ENCODE results near the gene ERCC6L2.

ERCC6L2 gene

GRCh38 chr9:95910023-95910707 lies 34.7 kb downstream of the ERCC6L2 start:
- H4K20me1 ChIP-seq = no peaks in the 10 kb centered on the region
- H3K4me3 ChIP-seq = no peak overlapping the region
- no peak overlapping the region for H3K9ac ChIP-seq
- no peaks in the 10 kb centered on the region for H3K9me3 ChIP-seq
- no peaks in the 10 kb centered on the region for H3K27me3 ChIP-seq
- no peak for TF ChIP-seq Cebpa-rat (IDR thresholded peaks at IDR 0.05)
- no peak overlapping the region for H3K27ac ChIP-seq
- H3K36me3 ChIP-seq = peaks cover 43% of the 10 kb centered on the region
- H3K4me1 ChIP-seq = no peaks in the 10 kb centered on the region
- H3K4me2 ChIP-seq = no peak overlapping the region

- Histone ChIP-seq H3K9me3 (no peaks in the 10 kb centered on the region), H3K4me1 (no peaks in the 10 kb centered on the region), H3K27me3 (no peaks in the 10 kb centered on the region), H4K20me1 (no peaks in the 10 kb centered on the region), H3K4me2 (no peak overlapping the region), H3K27ac (no peak overlapping the region), H3K9ac (no peak overlapping the region), H3K4me3 (no peak overlapping the region), H3K36me3 (peaks cover 46% of the 10 kb centered on the region)
- TF ChIP-seq Cebpa-rat (IDR thresholded peaks at IDR 0.05) = no peak
Measured at GRCh38 chr9:95910770-95911340, 35.4 kb downstream of the ERCC6L2 start.

GRCh38 chr9:95912773-95913172 lies 37.3 kb downstream of the ERCC6L2 start:
- no peak for TF ChIP-seq Cebpa-rat (IDR thresholded peaks at IDR 0.05)
- H3K36me3 ChIP-seq = peaks cover 60% of the 10 kb centered on the region

GRCh38 chr9:95920017-95920416 lies 44.5 kb downstream of the ERCC6L2 start:
- no peak for TF ChIP-seq Cebpa-rat (IDR thresholded peaks at IDR 0.05)
- Histone ChIP-seq H3K27ac (no peak overlapping the region), H4K20me1 (no peaks in the 10 kb centered on the region), H3K4me3 (no peak overlapping the region), H3K4me2 (no peak overlapping the region), H3K9me3 (no peaks in the 10 kb centered on the region), H3K4me1 (no peaks in the 10 kb centered on the region), H3K9ac (no peak overlapping the region), H3K27me3 (no peaks in the 10 kb centered on the region), H3K36me3 (peaks cover 73% of the 10 kb centered on the region)

More at GRCh38 chr9:95912773-95913172, 37.3 kb downstream of the ERCC6L2 start:
- no peak overlapping the region for H3K4me3 ChIP-seq
- no peaks in the 10 kb centered on the region for H3K27me3 ChIP-seq
- H3K4me2 ChIP-seq = no peak overlapping the region
- no peaks in the 10 kb centered on the region for H3K4me1 ChIP-seq
- H3K9me3 ChIP-seq = no peaks in the 10 kb centered on the region
- no peak overlapping the region for H3K27ac ChIP-seq
- H3K9ac ChIP-seq = no peak overlapping the region
- H4K20me1 ChIP-seq = no peaks in the 10 kb centered on the region

- H3K4me2 ChIP-seq = no peak overlapping the region
- H3K4me3 ChIP-seq = no peak overlapping the region
- H3K27me3 ChIP-seq = no peaks in the 10 kb centered on the region
- H3K9ac ChIP-seq = no peak overlapping the region
- peaks cover 58% of the 10 kb centered on the region for H3K36me3 ChIP-seq
- no peaks in the 10 kb centered on the region for H3K9me3 ChIP-seq
- no peaks in the 10 kb centered on the region for H4K20me1 ChIP-seq
- H3K27ac ChIP-seq = no peak overlapping the region
- H3K4me1 ChIP-seq = no peaks in the 10 kb centered on the region
- no peak for TF ChIP-seq Cebpa-rat (IDR thresholded peaks at IDR 0.05)
Measured at GRCh38 chr9:95923794-95924193, 48.3 kb downstream of the ERCC6L2 start.

- no peak overlapping the region for H3K27ac ChIP-seq
- H4K20me1 ChIP-seq = no peaks in the 10 kb centered on the region
- no peaks in the 10 kb centered on the region for H3K27me3 ChIP-seq
- H3K4me1 ChIP-seq = no peaks in the 10 kb centered on the region
- H3K4me2 ChIP-seq = no peak overlapping the region
- no peak for TF ChIP-seq Cebpa-rat (IDR thresholded peaks at IDR 0.05)
- H3K9me3 ChIP-seq = no peaks in the 10 kb centered on the region
- H3K9ac ChIP-seq = no peak overlapping the region
- peaks cover 57% of the 10 kb centered on the region for H3K36me3 ChIP-seq
- H3K4me3 ChIP-seq = no peak overlapping the region
Measured at GRCh38 chr9:95924987-95925386, 49.5 kb downstream of the ERCC6L2 start.

- no peak overlapping the region for H3K4me3 ChIP-seq
- no peak overlapping the region for H3K4me2 ChIP-seq
- H3K9me3 ChIP-seq = no peaks in the 10 kb centered on the region
- no peak for TF ChIP-seq Cebpa-rat (IDR thresholded peaks at IDR 0.05)
- H4K20me1 ChIP-seq = no peaks in the 10 kb centered on the region
- no peak overlapping the region for H3K27ac ChIP-seq
- H3K27me3 ChIP-seq = no peaks in the 10 kb centered on the region
- peaks cover 67% of the 10 kb centered on the region for H3K36me3 ChIP-seq
- H3K4me1 ChIP-seq = no peaks in the 10 kb centered on the region
- no peak overlapping the region for H3K9ac ChIP-seq
Measured at GRCh38 chr9:95927271-95928004, 51.9 kb downstream of the ERCC6L2 start.

- H3K4me1 ChIP-seq = no peaks in the 10 kb centered on the region
- H3K36me3 ChIP-seq = peaks cover 66% of the 10 kb centered on the region
- no peaks in the 10 kb centered on the region for H3K27me3 ChIP-seq
- no peak for TF ChIP-seq Cebpa-rat (IDR thresholded peaks at IDR 0.05)
- no peak overlapping the region for H3K4me2 ChIP-seq
- H3K9me3 ChIP-seq = no peaks in the 10 kb centered on the region
- H4K20me1 ChIP-seq = no peaks in the 10 kb centered on the region
- no peak overlapping the region for H3K9ac ChIP-seq
- no peak overlapping the region for H3K4me3 ChIP-seq
- no peak overlapping the region for H3K27ac ChIP-seq
Measured at GRCh38 chr9:95930277-95930676, 54.8 kb downstream of the ERCC6L2 start.

GRCh38 chr9:95935861-95936578 lies 60.5 kb downstream of the ERCC6L2 start:
- H3K4me1 ChIP-seq = no peaks in the 10 kb centered on the region
- no peak overlapping the region for H3K9ac ChIP-seq
- no peaks in the 10 kb centered on the region for H4K20me1 ChIP-seq
- no peak overlapping the region for H3K4me3 ChIP-seq
- no peak overlapping the region for H3K4me2 ChIP-seq
- H3K36me3 ChIP-seq = peaks cover 74% of the 10 kb centered on the region
- no peaks in the 10 kb centered on the region for H3K27me3 ChIP-seq
- peaks cover 19% of the 10 kb centered on the region for H3K9me3 ChIP-seq
- H3K27ac ChIP-seq = no peak overlapping the region
- TF ChIP-seq Cebpa-rat (IDR thresholded peaks at IDR 0.05) = no peak

Data from BLaER1 (cell line).